Measurements from ENCODE around the gene CTNNA3.

- TF ChIP-seq CTCF (IDR thresholded peaks at IDR 0.05; ENCODE audit: insufficient read depth, low read length, poor library complexity, severe bottlenecking): no peak
- no peak for TF ChIP-seq EZH2phosphoT487 (conservative IDR thresholded peaks at IDR 0.05; ENCODE audit: low read length)
Observed at GRCh38 chr10:66398669-66399068, 1297.3 kb downstream of the CTNNA3 start.
